ENCODE results near the gene LMNTD2.

The LMNTD2 gene

GRCh38 chr11:597166-597725, 36.7 kb upstream of the LMNTD2 start:
- Histone ChIP-seq H3K9me3 (no peaks in the 10 kb centered on the region), H3K27me3 (no peaks in the 10 kb centered on the region), H3K4me1 (no peaks in the 10 kb centered on the region), H3K4me3 (no peak overlapping the region), H3K36me3 (peaks cover 78 to 100% (median 93%) of the 10 kb centered on the region in 3 donors), H3K27ac (no peak overlapping the region)
- TF ChIP-seq CTCF (IDR thresholded peaks at IDR 0.05): no peak
- intact Hi-C loops (cut with DNase I; ENCODE audit: low total_unique reads): no loop called here
- no peak for DNase-seq

GRCh38 chr11:596374-596773, 35.8 kb upstream of the LMNTD2 start:
- Histone ChIP-seq H3K9me3 (no peaks in the 10 kb centered on the region), H3K27me3 (no peaks in the 10 kb centered on the region), H3K36me3 (peaks cover 75 to 100% (median 93%) of the 10 kb centered on the region in 3 donors), H3K4me1 (no peaks in the 10 kb centered on the region), H3K27ac (no peak overlapping the region), H3K4me3 (no peak overlapping the region)
- no peak for TF ChIP-seq CTCF (IDR thresholded peaks at IDR 0.05)
- DNase-seq: no peak
- intact Hi-C loops (cut with DNase I; ENCODE audit: low total_unique reads): no loop called here

GRCh38 chr11:595400-595799, 34.9 kb upstream of the LMNTD2 start:
- TF ChIP-seq CTCF (IDR thresholded peaks at IDR 0.05): no peak
- no peak for DNase-seq
- Histone ChIP-seq H3K27me3 (no peaks in the 10 kb centered on the region), H3K27ac (no peak overlapping the region), H3K4me3 (no peak overlapping the region), H3K9me3 (no peaks in the 10 kb centered on the region), H3K36me3 (peaks cover 69 to 100% (median 94%) of the 10 kb centered on the region in 3 donors), H3K4me1 (no peaks in the 10 kb centered on the region)
- intact Hi-C loops (cut with DNase I; ENCODE audit: low total_unique reads): no loop called here

- no peaks in the 10 kb centered on the region for H3K4me1 ChIP-seq
- H3K27ac ChIP-seq: no peak overlapping the region
- peaks cover 53 to 100% (median 97%) of the 10 kb centered on the region in 3 donors for H3K36me3 ChIP-seq
- no peak overlapping the region for H3K4me3 ChIP-seq
- intact Hi-C loops (cut with DNase I; ENCODE audit: low total_unique reads): no loop called here
- H3K27me3 ChIP-seq: no peaks in the 10 kb centered on the region
- DNase-seq: no peak
- H3K9me3 ChIP-seq: no peaks in the 10 kb centered on the region
- TF ChIP-seq CTCF (IDR thresholded peaks at IDR 0.05): no peak
These were observed 32.8 kb upstream of the LMNTD2 start for GRCh38 chr11:593347-593746.

GRCh38 chr11:592918-593317, 32.4 kb upstream of the LMNTD2 start:
- Histone ChIP-seq H3K4me3 (no peak overlapping the region), H3K4me1 (no peaks in the 10 kb centered on the region), H3K27me3 (no peaks in the 10 kb centered on the region), H3K36me3 (peaks cover 51 to 100% (median 97%) of the 10 kb centered on the region in 3 donors), H3K27ac (no peak overlapping the region), H3K9me3 (no peaks in the 10 kb centered on the region)
- TF ChIP-seq CTCF (IDR thresholded peaks at IDR 0.05): no peak
- no peak for DNase-seq
- intact Hi-C loops (cut with DNase I; ENCODE audit: low total_unique reads): no loop called here

- peaks cover 51 to 100% (median 97%) of the 10 kb centered on the region in 3 donors for H3K36me3 ChIP-seq
- no peaks in the 10 kb centered on the region for H3K4me1 ChIP-seq
- no peak overlapping the region for H3K27ac ChIP-seq
- no peak for DNase-seq
- intact Hi-C loops (cut with DNase I; ENCODE audit: low total_unique reads): no loop called here
- H3K9me3 ChIP-seq: no peaks in the 10 kb centered on the region
- no peak overlapping the region for H3K4me3 ChIP-seq
- no peaks in the 10 kb centered on the region for H3K27me3 ChIP-seq
- TF ChIP-seq CTCF (IDR thresholded peaks at IDR 0.05): no peak
These were observed 32.0 kb upstream of the LMNTD2 start for GRCh38 chr11:592501-592900.

Measured in tibial artery (tissue), 4 donors.